Heart left ventricle (tissue), 13 donors: ENCODE results near the gene ADARB1.

Experiments used
- POLR2A ChIP-seq, 2 donors: fragments of 450-650 bp; IDR thresholded peaks; one replicate each; pipeline ENCODE4 v1.6.1; 2017; ENCODE audit warnings: antibody characterized with exemption in 2 of 2, mild to moderate bottlenecking in 2 of 2, moderate library complexity in 2 of 2
- TF ChIP-seq, protein P1 (sequence below), 12 donors: fragments of 200-600 bp; sonication (generic) in 4 of 12; IDR thresholded peaks; one replicate each; pipeline versions ENCODE4 v1.5.0 to v1.8.0; 2018 to 2022; ENCODE audit warnings: antibody characterized with exemption in 12 of 12, mild to moderate bottlenecking in 5 of 12
- donor health status: ischemic (EF 13 %, LVEDD 7.1; RV severe dilation, severe dysfunction).
- donor health status: DM: no; HTN: yes; CAD: no.
- donor health status: DM: no; HTN: no; CAD: no.
- donor health status: ischemic (EF 25% LVEDD 6.9; RV normal size, moderate dysfunction).
- donor health status: ischemic (EF 25% LVEDD 5.7; RV mildly dilated, moderate dysfunction).
- donor health status: ischemic (EF 35%, LVEDD 5.7; RV mildly dilated, moderate dysfunction).
- donor health status: nonischemic (EF 11% LVEDD 7.7; RV severe dilation, severe dysfunction).
- donor health status: DM: yes; HTN: yes; CAD: no.
- donor health status: PGD.
- donor health status: ischemic (EF 29% LVEDD 5.4; RV normal size, mild dysfunction).
- donor health status: nonischemic (EF 23%, LVEDD 6.1; RV moderate dilation, normal function).

DNA sequence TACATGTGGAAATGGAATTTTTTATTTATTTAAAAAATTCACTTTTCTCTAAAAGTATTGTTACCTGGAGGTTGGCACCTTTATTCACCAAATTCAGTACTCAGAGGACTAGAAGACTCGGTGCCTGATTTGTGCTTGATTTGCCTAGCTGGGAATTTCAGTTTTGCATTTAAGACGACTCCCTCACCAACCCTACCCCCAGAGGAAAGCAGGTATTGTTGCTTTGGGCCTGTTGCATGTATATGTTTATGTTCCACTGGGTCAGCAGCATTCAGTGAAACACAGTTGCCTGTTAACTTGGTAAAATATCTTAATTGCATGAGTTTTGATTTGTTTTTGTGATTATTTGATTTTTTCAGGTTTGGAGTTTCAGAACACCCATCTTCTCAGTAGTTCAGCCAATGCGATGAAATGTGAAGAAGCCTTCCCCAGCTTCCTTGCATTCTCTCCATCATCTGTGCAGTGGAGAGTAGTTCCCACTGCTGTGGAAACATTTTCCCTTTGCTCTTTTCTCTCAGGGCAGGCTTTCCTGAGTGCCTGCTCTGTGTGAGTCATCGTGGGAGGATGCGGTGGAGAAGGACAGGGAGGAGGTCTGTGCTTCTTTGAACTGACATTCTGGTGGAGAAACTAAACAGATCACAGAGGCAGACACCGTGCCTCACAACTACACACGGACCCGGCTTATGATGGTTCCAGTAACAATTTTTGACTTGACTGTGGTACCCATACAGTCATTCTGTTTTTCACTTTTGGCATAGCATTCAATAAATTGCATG lies 6.4 kb downstream of the ADARB1 start:
- TF ChIP-seq, protein P1, sequence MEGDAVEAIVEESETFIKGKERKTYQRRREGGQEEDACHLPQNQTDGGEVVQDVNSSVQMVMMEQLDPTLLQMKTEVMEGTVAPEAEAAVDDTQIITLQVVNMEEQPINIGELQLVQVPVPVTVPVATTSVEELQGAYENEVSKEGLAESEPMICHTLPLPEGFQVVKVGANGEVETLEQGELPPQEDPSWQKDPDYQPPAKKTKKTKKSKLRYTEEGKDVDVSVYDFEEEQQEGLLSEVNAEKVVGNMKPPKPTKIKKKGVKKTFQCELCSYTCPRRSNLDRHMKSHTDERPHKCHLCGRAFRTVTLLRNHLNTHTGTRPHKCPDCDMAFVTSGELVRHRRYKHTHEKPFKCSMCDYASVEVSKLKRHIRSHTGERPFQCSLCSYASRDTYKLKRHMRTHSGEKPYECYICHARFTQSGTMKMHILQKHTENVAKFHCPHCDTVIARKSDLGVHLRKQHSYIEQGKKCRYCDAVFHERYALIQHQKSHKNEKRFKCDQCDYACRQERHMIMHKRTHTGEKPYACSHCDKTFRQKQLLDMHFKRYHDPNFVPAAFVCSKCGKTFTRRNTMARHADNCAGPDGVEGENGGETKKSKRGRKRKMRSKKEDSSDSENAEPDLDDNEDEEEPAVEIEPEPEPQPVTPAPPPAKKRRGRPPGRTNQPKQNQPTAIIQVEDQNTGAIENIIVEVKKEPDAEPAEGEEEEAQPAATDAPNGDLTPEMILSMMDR (IDR thresholded peaks at IDR 0.05), result no peak
- no peak for TF ChIP-seq POLR2A (IDR thresholded peaks at IDR 0.05)
